GM12891 (cell line): Measurements from ENCODE around the gene EHD4.

Source experiments
- PAX5 ChIP-seq: IDR thresholded peaks from 2 replicates; pipeline ENCODE4 v1.6.1; 2011; ENCODE audit warnings: low read length, moderate library complexity, mild to moderate bottlenecking; ENCODE audit not compliant: insufficient read depth, severe bottlenecking
- POLR2A ChIP-seq: IDR thresholded peaks from 2 replicates; pipeline ENCODE4 v1.6.1; 2011; ENCODE audit warnings: low read depth, low read length, control low read depth
- POLR2AphosphoS5 ChIP-seq: IDR thresholded peaks from 2 replicates; pipeline ENCODE4 v1.6.1; 2011; ENCODE audit warnings: low read depth, low read length, control low read depth
- POU2F2 ChIP-seq: IDR thresholded peaks from 2 replicates; pipeline ENCODE4 v1.6.1; 2011; ENCODE audit warnings: low read depth, mild to moderate bottlenecking, control low read depth, low read length, moderate library complexity
- SPI1 ChIP-seq: IDR thresholded peaks from 2 replicates; pipeline ENCODE4 v1.6.1; 2011; ENCODE audit warnings: low read depth, low read length, control low read depth
- TAF1 ChIP-seq: IDR thresholded peaks from 2 replicates; pipeline ENCODE4 v1.6.1; 2011; ENCODE audit warnings: low read depth, low read length, control low read depth

- TF ChIP-seq POLR2A (no peak), POLR2AphosphoS5 (no peak), TAF1 (no peak), SPI1 (no peak), PAX5 (no peak), POU2F2 (no peak)
These were observed 6.6 kb downstream of the EHD4 start for GRCh38 chr15:41965441-41966413.
